H1 (cell line): ENCODE data around the gene MPPED1. TPM values are rescaled to one million over a fixed set of nuclear protein-coding genes. Genes with fewer than 3 reads are reported as not detected.

Experiments used
- CTCF ChIA-PET: fragments of 300-600 bp; sonication (Branson Sonifier 250); formaldehyde crosslinking; loops from one replicate; lab custom pipeline; 2021; ENCODE audit not compliant: partially characterized antibody; lab: Charles Lee
- POLR2A ChIA-PET: fragments of 300-600 bp; sonication (Branson Sonifier 250); formaldehyde crosslinking; loops from one replicate; lab custom pipeline; 2021; ENCODE audit warnings: inconsistent platforms; ENCODE audit not compliant: partially characterized antibody; lab: Charles Lee
- DNase-seq, 2 experiments: peaks; one replicate each; pipeline versions ENCODE4 v3.0.0 to v3.0.0-alpha.2; 2010 to 2022; ENCODE audit warnings: low spot score in 2 of 2, low read depth in 1 of 2, mixed read lengths in 1 of 2
- FAIRE-seq: peaks from 2 replicates; lab custom pipeline; 2011; peaks lifted over from hg19 to GRCh38; lab: Jason Lieb, UNC
- H2AFZ ChIP-seq: 2 replicates; pipeline ENCODE4 v1.8.1; 2012; ENCODE audit warnings: low read length, inconsistent platforms
- H2AK5ac ChIP-seq: 2 replicates; pipeline ENCODE4 v1.6.1; 2013; ENCODE audit warnings: low read depth, low read length
- H2BK120ac ChIP-seq: replicated peaks from 2 replicates; pipeline ENCODE3; 2013; ENCODE audit warnings: low read depth, low read length, inconsistent platforms
- H2BK12ac ChIP-seq: 2 replicates; pipeline ENCODE4 v1.6.1; 2013; ENCODE audit warnings: low read depth, low read length
- H2BK15ac ChIP-seq: 2 replicates; pipeline ENCODE4 v1.6.1; 2013; ENCODE audit warnings: low read length
- H2BK20ac ChIP-seq: 2 replicates; pipeline ENCODE4 v1.6.1; 2013; ENCODE audit warnings: low read length
- H2BK5ac ChIP-seq: 2 replicates; pipeline ENCODE4 v1.6.1; 2013; ENCODE audit warnings: low read depth, low read length
- H3K14ac ChIP-seq: 2 replicates; pipeline ENCODE4 v1.6.1; 2013; ENCODE audit warnings: inconsistent platforms; ENCODE audit not compliant: insufficient read length
- H3K18ac ChIP-seq: 2 replicates; pipeline ENCODE4 v1.6.1; 2013; ENCODE audit warnings: low read length; ENCODE audit errors: extremely low read depth
- H3K23ac ChIP-seq: 2 replicates; pipeline ENCODE4 v1.6.1; 2013; ENCODE audit warnings: inconsistent platforms; ENCODE audit not compliant: insufficient read length
- H3K23me2 ChIP-seq: 2 replicates; pipeline ENCODE4 v1.6.1; 2013; ENCODE audit warnings: low read depth, low read length
- H3K27ac ChIP-seq: 2 replicates; pipeline ENCODE4 v1.6.1; 2011; ENCODE audit warnings: low read depth, low read length, inconsistent platforms
- H3K27me3 ChIP-seq, 4 experiments: replicated peaks in 1 of 4; 1 replicate in 1 of 4; 2 replicates in 3 of 4; pipeline versions ENCODE4 v1.6.1 to v1.8.1; 2011 to 2013; ENCODE audit warnings: low read length in 3 of 4, mild to moderate bottlenecking in 3 of 4, inconsistent platforms in 2 of 4, mixed read lengths in 2 of 4, moderate library complexity in 1 of 4; ENCODE audit not compliant: control insufficient read depth in 3 of 4, insufficient read depth in 3 of 4; ENCODE audit errors: extremely low read depth in 1 of 4
- H3K36me3 ChIP-seq, 4 experiments: 2 replicates each; pipeline versions ENCODE4 v1.6.1 to v1.8.1; 2011 to 2013; ENCODE audit warnings: mild to moderate bottlenecking in 4 of 4, low read length in 3 of 4, moderate library complexity in 2 of 4, control low read depth in 1 of 4, inconsistent platforms in 1 of 4; ENCODE audit not compliant: insufficient read depth in 4 of 4, control insufficient read depth in 2 of 4
- H3K4ac ChIP-seq: replicated peaks from 2 replicates; pipeline ENCODE3; 2013; ENCODE audit warnings: low read length, low read depth, mixed read lengths, inconsistent platforms; ENCODE audit not compliant: insufficient read length
- H3K4me1 ChIP-seq, 4 experiments: replicated peaks in 1 of 4; 1 replicate in 1 of 4; 2 replicates in 3 of 4; pipeline versions ENCODE4 v1.6.1 to v1.8.1; 2011 to 2013; ENCODE audit warnings: low read length in 3 of 4, inconsistent platforms in 2 of 4, mixed read lengths in 1 of 4; ENCODE audit not compliant: insufficient read depth in 4 of 4, control insufficient read depth in 3 of 4
- H3K4me2 ChIP-seq, 2 experiments: 2 replicates each; pipeline versions ENCODE4 v1.6.1 to v1.8.1; 2011 to 2013; ENCODE audit warnings: low read depth in 2 of 2, low read length in 2 of 2, control low read depth in 1 of 2, inconsistent platforms in 1 of 2, mild to moderate bottlenecking in 1 of 2; ENCODE audit not compliant: insufficient read depth in 1 of 2
- H3K4me3 ChIP-seq, 4 experiments: fragments of 200-600, 300-600 bp in 1 of 4; sonication (generic), shearing (Covaris generic), sonication (Bioruptor Twin) in 1 of 4; 2 replicates each; pipeline versions ENCODE4 v1.5.1 to v1.8.1; 2011 to 2016; ENCODE audit warnings: low read length in 4 of 4, low read depth in 3 of 4, control low read depth in 2 of 4, inconsistent platforms in 2 of 4, mild to moderate bottlenecking in 2 of 4, mixed read lengths in 1 of 4, moderate library complexity in 1 of 4; ENCODE audit not compliant: insufficient read depth in 2 of 4; ENCODE audit errors: extremely low read depth in 1 of 4
- H3K56ac ChIP-seq: replicated peaks from 2 replicates; pipeline ENCODE3; 2013; ENCODE audit warnings: low read depth, mild to moderate bottlenecking, mixed read lengths, low read length, inconsistent platforms; ENCODE audit not compliant: insufficient read length
- H3K79me1 ChIP-seq: 2 replicates; pipeline ENCODE4 v1.6.1; 2013; ENCODE audit warnings: low read depth, low read length, control low read depth
- H3K79me2 ChIP-seq, 2 experiments: 2 replicates each; pipeline versions ENCODE4 v1.6.1 to v1.8.1; 2012 to 2013; ENCODE audit warnings: low read length in 2 of 2, mild to moderate bottlenecking in 2 of 2, inconsistent platforms in 1 of 2; ENCODE audit not compliant: insufficient read depth in 2 of 2, control insufficient read depth in 1 of 2
- H3K9ac ChIP-seq, 4 experiments: replicated peaks in 1 of 4; 1 replicate in 1 of 4; 2 replicates in 3 of 4; pipeline versions ENCODE4 v1.6.1 to v1.8.1; 2011 to 2013; ENCODE audit warnings: low read depth in 3 of 4, low read length in 3 of 4, control low read depth in 2 of 4, mild to moderate bottlenecking in 2 of 4, moderate library complexity in 2 of 4, inconsistent platforms in 1 of 4; ENCODE audit errors: extremely low read depth in 1 of 4
- H3K9me3 ChIP-seq, 2 experiments: 2 replicates each; pipeline versions ENCODE4 v1.6.1 to v1.8.1; 2012 to 2013; ENCODE audit warnings: mild to moderate bottlenecking in 2 of 2, moderate library complexity in 2 of 2, control low read depth in 1 of 2, inconsistent platforms in 1 of 2, low read depth in 1 of 2, low read length in 1 of 2, mixed read lengths in 1 of 2; ENCODE audit not compliant: insufficient read depth in 2 of 2
- H4K20me1 ChIP-seq, 2 experiments: replicated peaks in 1 of 2; 2 replicates each; pipeline versions ENCODE3 to v1.8.1; 2011 to 2013; ENCODE audit warnings: inconsistent platforms in 2 of 2, low read length in 2 of 2, mild to moderate bottlenecking in 1 of 2; ENCODE audit not compliant: insufficient read depth in 2 of 2, control insufficient read depth in 1 of 2
- H4K5ac ChIP-seq: 2 replicates; pipeline ENCODE4 v1.6.1; 2013; ENCODE audit warnings: low read length, low read depth, mixed read lengths, inconsistent platforms; ENCODE audit not compliant: insufficient read length
- H4K8ac ChIP-seq: 2 replicates; pipeline ENCODE4 v1.8.0; 2013; ENCODE audit warnings: mild to moderate bottlenecking, moderate library complexity, low read length, inconsistent platforms; ENCODE audit not compliant: insufficient read depth; ENCODE audit errors: extremely low read depth
- H4K91ac ChIP-seq: replicated peaks from 2 replicates; pipeline ENCODE3; 2013; ENCODE audit warnings: low read length, mixed read lengths, inconsistent platforms; ENCODE audit not compliant: insufficient read length
- CBX5 ChIP-seq: fragments of 300-800, 300-1000 bp; sonication (generic); IDR thresholded peaks from 2 replicates; pipeline ENCODE4 v1.7.1; 2016; ENCODE audit warnings: antibody characterized with exemption, low read length, low read depth
- RAD21 ChIP-seq, 2 experiments: IDR thresholded peaks in 1 of 2; conservative IDR thresholded peaks in 1 of 2; 2 replicates each; pipeline ENCODE4 v1.6.1; 2011; ENCODE audit warnings: low read depth in 2 of 2, low read length in 2 of 2, improper control_type of control experiment in 1 of 2, inconsistent platforms in 1 of 2, mild to moderate bottlenecking in 1 of 2, moderate library complexity in 1 of 2
- WGBS, 2 experiments: shearing (Covaris generic) in 1 of 2; methylation state at CpG; one replicate each; pipeline versions ENCODE4 v1.1.6 to v1.1.7; 2013 to 2015; ENCODE audit warnings: low lambda C conversion rate in 2 of 2, mixed read lengths in 2 of 2, inconsistent platforms in 1 of 2, low coverage in 1 of 2, missing lambda C conversion rate in 1 of 2; ENCODE audit not compliant: insufficient replicate concordance in 2 of 2, insufficient coverage in 1 of 2, insufficient read length in 1 of 2; ENCODE audit errors: extremely low coverage in 1 of 2, missing lambda C conversion rate in 1 of 2; 5-methylcytosine and 5-hydroxymethylcytosine counted together
- polyA plus RNA-seq, 7 experiments: library from polyadenylated mRNA; depleted of rRNA in 3 of 7; stranded (reverse) in 5 of 7; unstranded in 2 of 7; fragments of >200 nt in 5 of 7; fragments of 200-250 nt in 2 of 7; gene quantifications; 1 replicate in 5 of 7; 2 replicates in 1 of 7; 4 replicates in 1 of 7; pipeline versions ENCODE4 v1.2.1 to v1.2.3, GENCODE V29; 2011 to 2013; ENCODE audit warnings: missing spikeins in 2 of 7, mixed read lengths in 2 of 7
- total RNA-seq: library from RNA; stranded (reverse); fragmentation: NEBNext Ultra II Directional; extraction: Animal tissue kit (Norgen Biotek cat#: 25700); gene quantifications from 2 replicates; pipeline ENCODE4 v1.2.1, GENCODE V29; 2021
- TF ChIP-seq, protein P1 (sequence below): IDR thresholded peaks from 2 replicates; pipeline ENCODE4 v1.6.1; 2011; ENCODE audit warnings: low read depth, mild to moderate bottlenecking, low read length; ENCODE audit not compliant: insufficient read depth

Gene MPPED1
- total and polyA plus RNA-seq, 2 of the 8 experiments (the other 6 are each of a cell fraction or from before 2014, with no cell fraction given): 0.29 to 0.37 TPM

DNA sequence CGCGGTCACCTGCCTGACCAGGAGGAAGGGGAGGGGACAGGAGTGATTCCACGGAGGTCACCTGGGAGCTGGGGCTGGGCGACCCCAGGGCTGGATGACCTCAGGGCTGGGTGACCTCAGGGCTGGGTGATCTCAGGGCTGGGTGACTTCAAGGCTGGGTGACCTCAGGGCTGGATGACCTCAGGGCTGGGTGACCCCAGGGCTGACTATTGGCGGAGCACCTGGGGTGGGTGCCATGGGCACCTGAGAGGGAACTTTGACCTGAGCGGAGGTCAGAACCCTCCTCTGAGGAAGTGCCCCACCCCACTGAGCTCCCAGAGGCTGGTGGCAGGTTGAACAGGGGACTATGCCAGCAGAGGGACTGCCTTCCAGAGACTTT lies 11.8 kb upstream of the MPPED1 start:
- WGBS, 2 experiments: 86% methylated on average over 6 of the region's 6 CpGs; no CpG with 5 or more reads in 1 of the 2 experiments
- H4K8ac ChIP-seq: no peak overlapping the region; the same call in 1 of the 2 replicates
- TF ChIP-seq RAD21 (IDR thresholded peaks at IDR 0.05 in 1 of 2, conservative IDR thresholded peaks at IDR 0.05 in 1 of 2; ENCODE audit: low read depth in 2 of 2, low read length in 2 of 2) (no peak), CBX5 (no peak)
- TF ChIP-seq, protein P1, sequence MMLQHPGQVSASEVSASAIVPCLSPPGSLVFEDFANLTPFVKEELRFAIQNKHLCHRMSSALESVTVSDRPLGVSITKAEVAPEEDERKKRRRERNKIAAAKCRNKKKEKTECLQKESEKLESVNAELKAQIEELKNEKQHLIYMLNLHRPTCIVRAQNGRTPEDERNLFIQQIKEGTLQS: no peak
- no peak overlapping the region for H2BK20ac ChIP-seq
- POLR2A ChIA-PET: no interaction called here
- DNase-seq: no peak
- H2BK15ac ChIP-seq: no peak overlapping the region
- H3K27ac ChIP-seq: no peak overlapping the region
- H3K4ac ChIP-seq: no peak overlapping the region
- H2BK5ac ChIP-seq: no peak overlapping the region
- no peak overlapping the region for H3K9ac ChIP-seq
- no peak overlapping the region for H3K4me3 ChIP-seq
- H4K20me1 ChIP-seq: no peaks in the 10 kb centered on the region
- no peak overlapping the region for H4K91ac ChIP-seq
- H3K56ac ChIP-seq: no peak overlapping the region
- H3K4me2 ChIP-seq: no peak overlapping the region
- no peaks in the 10 kb centered on the region for H3K79me1 ChIP-seq
- H2AK5ac ChIP-seq: no peak overlapping the region
- H3K4me1 ChIP-seq: no peaks in the 10 kb centered on the region
- no peak overlapping the region for H2BK12ac ChIP-seq
- no peak overlapping the region for H2BK120ac ChIP-seq
- no peak overlapping the region for H3K23ac ChIP-seq
- FAIRE-seq: no peak
- H4K5ac ChIP-seq: no peak overlapping the region
- no peaks in the 10 kb centered on the region for H3K23me2 ChIP-seq
- no peaks in the 10 kb centered on the region for H3K36me3 ChIP-seq
- H3K18ac ChIP-seq: no peak overlapping the region; the same call in 1 of the 2 replicates
- CTCF ChIA-PET: interaction anchor here (0.9 to 1.9 kb wide), 3 partner anchors 12 to 169 kb away, joined by 3 to 5 read pairs (median 4); no protein-coding TSS in a partner anchor
- no peak overlapping the region for H2AFZ ChIP-seq
- no peak overlapping the region for H3K14ac ChIP-seq
- H3K27me3 ChIP-seq: no peaks in the 10 kb centered on the region
- no peaks in the 10 kb centered on the region for H3K9me3 ChIP-seq
- H3K79me2 ChIP-seq: no peaks in the 10 kb centered on the region
